Neural progenitor cell (in vitro differentiated cells): Measurements from ENCODE around the gene PLIN3.

ENCODE experiments used
- CTCF ChIP-seq: fragments of 200-600 bp; sonication (generic); IDR thresholded peaks from 2 replicates; pipeline ENCODE4 v1.5.1; 2017; ENCODE audit warnings: antibody characterized with exemption, mild to moderate bottlenecking
- EZH2 ChIP-seq: fragments of 200-600 bp; sonication (generic); IDR thresholded peaks from 2 replicates; pipeline ENCODE4 v1.6.1; 2017; ENCODE audit warnings: antibody characterized with exemption, mild to moderate bottlenecking, moderate library complexity

GRCh38 chr19:4896372-4896771 is 28.9 kb upstream of the PLIN3 start:
- no peak for TF ChIP-seq CTCF
- TF ChIP-seq EZH2 = no peak
